LNCaP clone FGC (cell line): ENCODE results near the gene TFB1M.

Source experiments
- DNase-seq: peaks from one replicate; pipeline ENCODE4 v3.0.0-alpha.2; 2011; ENCODE audit warnings: low read depth
- H3K4me3 ChIP-seq: 2 replicates; pipeline ENCODE4 v1.5.1; 2011; ENCODE audit warnings: mild to moderate bottlenecking, low read depth, low read length, control low read depth
- TF ChIP-seq, protein P1 (sequence below): IDR thresholded peaks from 2 replicates; pipeline ENCODE4 v1.5.1; 2012; ENCODE audit warnings: mild to moderate bottlenecking; ENCODE audit not compliant: control insufficient read depth, insufficient read depth; ENCODE audit errors: extremely low read depth

Gene TFB1M

DNA sequence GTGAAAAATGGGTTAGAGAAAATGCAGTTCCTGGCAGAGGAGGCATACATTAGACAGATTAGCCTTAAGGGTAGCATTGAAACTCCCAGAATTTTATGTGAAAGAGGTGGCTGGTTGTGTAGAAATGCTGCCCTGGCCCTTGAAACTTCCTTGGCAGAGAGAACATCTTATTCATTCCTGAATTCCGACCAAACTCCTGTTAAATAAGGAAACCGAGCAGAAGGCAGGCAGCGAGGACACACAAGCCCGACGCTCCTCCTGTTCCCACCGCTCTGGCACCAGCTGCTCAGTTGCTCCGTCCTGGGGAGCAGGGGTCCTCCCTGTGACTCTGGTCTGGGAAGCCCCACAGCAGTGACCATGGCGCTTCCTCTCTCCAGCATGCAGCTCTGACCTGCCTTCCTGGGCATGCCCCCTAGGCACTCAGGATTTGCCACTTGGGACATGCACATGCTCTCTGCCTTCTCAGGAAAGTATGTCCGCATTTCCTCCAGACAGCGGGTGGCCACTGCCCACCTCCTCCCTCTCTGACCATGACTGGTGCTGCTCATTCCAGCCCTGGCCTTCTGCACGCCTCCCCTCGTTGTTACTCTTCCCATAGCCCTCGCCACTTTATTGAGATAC, 85.6 kb downstream of the TFB1M start:
- TF ChIP-seq, protein P1, sequence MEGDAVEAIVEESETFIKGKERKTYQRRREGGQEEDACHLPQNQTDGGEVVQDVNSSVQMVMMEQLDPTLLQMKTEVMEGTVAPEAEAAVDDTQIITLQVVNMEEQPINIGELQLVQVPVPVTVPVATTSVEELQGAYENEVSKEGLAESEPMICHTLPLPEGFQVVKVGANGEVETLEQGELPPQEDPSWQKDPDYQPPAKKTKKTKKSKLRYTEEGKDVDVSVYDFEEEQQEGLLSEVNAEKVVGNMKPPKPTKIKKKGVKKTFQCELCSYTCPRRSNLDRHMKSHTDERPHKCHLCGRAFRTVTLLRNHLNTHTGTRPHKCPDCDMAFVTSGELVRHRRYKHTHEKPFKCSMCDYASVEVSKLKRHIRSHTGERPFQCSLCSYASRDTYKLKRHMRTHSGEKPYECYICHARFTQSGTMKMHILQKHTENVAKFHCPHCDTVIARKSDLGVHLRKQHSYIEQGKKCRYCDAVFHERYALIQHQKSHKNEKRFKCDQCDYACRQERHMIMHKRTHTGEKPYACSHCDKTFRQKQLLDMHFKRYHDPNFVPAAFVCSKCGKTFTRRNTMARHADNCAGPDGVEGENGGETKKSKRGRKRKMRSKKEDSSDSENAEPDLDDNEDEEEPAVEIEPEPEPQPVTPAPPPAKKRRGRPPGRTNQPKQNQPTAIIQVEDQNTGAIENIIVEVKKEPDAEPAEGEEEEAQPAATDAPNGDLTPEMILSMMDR, result no peak
- H3K4me3 ChIP-seq, result no peak overlapping the region
- DNase-seq, result no peak

DNA sequence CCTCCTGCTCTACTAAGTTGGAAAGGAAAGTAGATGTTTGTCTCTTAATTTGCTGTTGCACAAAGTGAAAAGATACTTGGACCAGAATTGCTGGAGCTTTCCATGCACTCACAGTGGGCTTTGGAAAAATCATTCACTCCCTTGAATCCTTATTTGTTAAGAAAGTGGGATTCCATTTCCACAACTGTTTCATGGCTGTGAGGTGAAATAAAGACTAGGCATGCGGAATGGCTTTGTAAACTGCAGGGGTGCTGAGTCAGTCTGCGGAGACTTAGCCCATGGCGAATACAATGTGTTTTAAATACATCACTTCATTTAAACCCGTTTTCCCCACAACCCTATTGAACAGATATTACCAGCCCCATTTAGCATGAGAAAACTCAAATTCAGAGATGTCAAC, 87.2 kb downstream of the TFB1M start:
- TF ChIP-seq, protein P1, result no peak
- H3K4me3 ChIP-seq, result no peak overlapping the region
- DNase-seq, result no peak

DNA sequence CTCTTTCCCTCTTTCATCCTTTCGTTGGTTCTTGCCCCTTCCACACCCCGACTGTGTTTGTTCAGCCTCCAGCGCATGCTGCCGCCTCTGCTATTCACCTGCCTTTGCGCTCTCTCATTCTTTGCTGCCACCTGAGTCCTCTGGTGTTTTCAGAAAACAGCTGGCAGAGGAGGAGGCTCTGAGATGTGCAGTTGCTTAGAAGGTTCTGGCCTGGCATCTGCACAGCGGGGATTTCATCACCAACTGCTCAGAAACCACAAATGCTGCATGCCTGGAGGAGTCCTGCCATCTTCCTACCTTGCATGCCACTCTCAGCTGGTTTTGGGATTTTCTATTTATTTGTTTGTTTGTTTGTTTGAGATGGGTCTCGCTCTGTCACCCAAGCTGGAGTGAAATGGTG, 89.7 kb downstream of the TFB1M start:
- DNase-seq, result no peak
- H3K4me3 ChIP-seq, result no peak overlapping the region
- TF ChIP-seq, protein P1, result no peak

DNA sequence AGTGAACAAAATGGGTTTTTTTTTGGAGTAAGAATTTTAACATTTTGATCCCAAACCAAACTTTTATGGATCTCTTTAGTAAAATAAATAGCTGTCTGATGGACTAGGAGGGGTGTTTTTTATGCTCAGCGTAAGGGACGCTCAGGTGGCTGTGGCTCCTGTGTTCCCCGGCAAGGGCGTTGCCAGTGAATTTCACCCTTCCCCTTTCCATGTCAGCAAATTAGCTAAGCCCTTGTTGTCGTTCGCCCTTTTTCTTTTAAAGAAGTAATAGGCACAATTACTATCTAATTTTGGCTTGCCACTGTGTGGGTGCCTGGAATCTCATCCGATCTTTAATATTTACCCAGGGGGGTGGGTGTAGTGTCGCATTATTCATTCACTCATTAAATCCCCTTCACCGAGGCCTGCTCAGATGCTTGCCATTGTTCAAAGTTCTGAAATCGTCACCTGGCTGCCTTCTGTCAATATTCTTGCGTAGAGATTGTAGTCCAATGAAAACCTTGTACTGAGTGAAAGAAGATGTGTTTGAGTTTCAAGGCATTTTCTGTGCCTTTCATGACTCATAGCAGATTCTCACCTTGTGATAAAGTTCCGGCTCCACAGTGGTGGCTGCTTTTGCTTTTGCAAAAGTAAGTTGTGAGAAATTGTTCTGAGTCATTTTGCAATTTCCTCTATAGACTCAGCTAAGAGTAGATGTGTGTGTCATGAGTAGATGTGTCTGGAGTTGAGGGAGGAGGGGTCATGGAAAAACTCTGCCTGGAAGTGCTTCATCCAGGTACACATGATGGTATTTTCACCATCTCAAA, 90.4 kb downstream of the TFB1M start:
- no peak overlapping the region for H3K4me3 ChIP-seq
- DNase-seq, result no peak
- TF ChIP-seq, protein P1, result no peak

DNA sequence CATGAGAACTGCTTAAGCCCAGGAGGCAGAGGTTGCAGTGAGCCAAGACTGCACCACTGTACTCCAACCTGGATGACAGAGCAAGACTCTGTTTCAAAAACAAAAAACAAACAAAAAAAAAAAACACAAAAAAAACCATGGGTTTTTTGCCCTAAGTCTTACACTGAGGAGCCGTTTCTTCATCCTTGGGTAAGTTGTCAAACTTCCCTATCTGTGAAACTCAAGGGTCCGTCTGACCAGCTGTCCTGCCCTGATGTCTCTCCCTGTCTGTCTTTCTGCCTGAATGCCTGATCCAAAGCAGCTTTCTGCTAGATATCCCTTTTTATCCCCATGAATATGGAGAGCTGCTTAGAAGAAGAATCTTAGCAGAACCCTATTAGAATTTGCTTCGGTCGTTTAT, 91.8 kb downstream of the TFB1M start:
- TF ChIP-seq, protein P1, result no peak
- no peak overlapping the region for H3K4me3 ChIP-seq
- no peak for DNase-seq

DNA sequence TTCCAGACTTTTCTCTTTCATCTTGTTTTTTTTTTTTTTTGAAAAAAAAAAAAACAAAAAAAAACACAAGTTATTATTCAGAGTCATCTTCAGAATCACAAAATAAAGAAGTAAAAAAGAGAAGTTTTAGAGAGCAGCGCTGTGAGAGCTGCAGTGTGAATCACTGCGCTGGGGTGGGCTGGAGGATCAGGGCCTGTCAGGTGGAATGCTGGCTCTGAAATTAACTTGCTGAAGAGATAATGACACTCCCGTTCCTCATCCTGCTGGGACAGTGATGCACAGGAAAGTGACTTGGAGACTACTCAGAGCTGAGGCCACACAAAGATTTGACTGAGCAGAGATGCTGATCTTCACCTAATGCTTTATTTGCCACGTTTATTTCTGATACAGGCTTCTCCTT, 93.2 kb downstream of the TFB1M start:
- TF ChIP-seq, protein P1, result no peak
- no peak for DNase-seq
- no peak overlapping the region for H3K4me3 ChIP-seq
